Measurements from ENCODE around the gene EML1. TPM values are rescaled to one million over a fixed set of nuclear protein-coding genes. Genes with fewer than 3 reads are reported as not detected.

The EML1 gene
- total RNA-seq, 1 experiment from 2014 or later, result 7.2 TPM

- Mint-ChIP-seq H3K27me3 (ENCODE audit: insufficient read depth, unreplicated experiment) (peaks cover 4% of the 10 kb centered on the region), H3K4me3 (ENCODE audit: unreplicated experiment) (no peak overlapping the region), H3K36me3 (ENCODE audit: insufficient read depth, unreplicated experiment) (no peaks in the 10 kb centered on the region), H3K4me1 (ENCODE audit: low read depth, unreplicated experiment) (peaks cover 6% of the 10 kb centered on the region), H3K27ac (ENCODE audit: unreplicated experiment) (no peak overlapping the region), H3K9me3 (ENCODE audit: unreplicated experiment) (no peaks in the 10 kb centered on the region)
- Histone ChIP-seq H3K36me3 (ENCODE audit: control insufficient read depth, insufficient read depth, low read length) (no peaks in the 10 kb centered on the region), H3K27me3 (replicated peaks; ENCODE audit: control insufficient read depth, insufficient read depth, low read length) (no peaks in the 10 kb centered on the region), H3K4me1 (no peaks in the 10 kb centered on the region), H3K9me3 (no peaks in the 10 kb centered on the region), H3K4me3 (ENCODE audit: low read depth, low read length) (no peak overlapping the region)
- POLR2A ChIA-PET, result interaction anchor here (0.5 kb wide), 2 partner anchors 146 to 159 kb away, joined by 3 read pairs; partner anchors contain the start of gene CCDC85C
- TF ChIP-seq, protein P1, sequence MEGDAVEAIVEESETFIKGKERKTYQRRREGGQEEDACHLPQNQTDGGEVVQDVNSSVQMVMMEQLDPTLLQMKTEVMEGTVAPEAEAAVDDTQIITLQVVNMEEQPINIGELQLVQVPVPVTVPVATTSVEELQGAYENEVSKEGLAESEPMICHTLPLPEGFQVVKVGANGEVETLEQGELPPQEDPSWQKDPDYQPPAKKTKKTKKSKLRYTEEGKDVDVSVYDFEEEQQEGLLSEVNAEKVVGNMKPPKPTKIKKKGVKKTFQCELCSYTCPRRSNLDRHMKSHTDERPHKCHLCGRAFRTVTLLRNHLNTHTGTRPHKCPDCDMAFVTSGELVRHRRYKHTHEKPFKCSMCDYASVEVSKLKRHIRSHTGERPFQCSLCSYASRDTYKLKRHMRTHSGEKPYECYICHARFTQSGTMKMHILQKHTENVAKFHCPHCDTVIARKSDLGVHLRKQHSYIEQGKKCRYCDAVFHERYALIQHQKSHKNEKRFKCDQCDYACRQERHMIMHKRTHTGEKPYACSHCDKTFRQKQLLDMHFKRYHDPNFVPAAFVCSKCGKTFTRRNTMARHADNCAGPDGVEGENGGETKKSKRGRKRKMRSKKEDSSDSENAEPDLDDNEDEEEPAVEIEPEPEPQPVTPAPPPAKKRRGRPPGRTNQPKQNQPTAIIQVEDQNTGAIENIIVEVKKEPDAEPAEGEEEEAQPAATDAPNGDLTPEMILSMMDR (IDR thresholded peaks at IDR 0.05; ENCODE audit: insufficient read depth in 1 of 2, low read depth in 1 of 2, low read length in 1 of 2, severe bottlenecking in 1 of 2, unreplicated experiment in 1 of 2), result no peak
- intact Hi-C loops (cut with micrococcal nuclease; ENCODE audit: unreplicated experiment), result no loop called here
- CTCF ChIA-PET, result interaction anchor here (1.0 kb wide), 2 partner anchors 10 to 35 kb away, joined by 3 to 4 read pairs; no protein-coding TSS in a partner anchor
- no peak for DNase-seq
- no TSS peak for BruUV-seq (replicated peaks)
Measured at GRCh38 chr14:99749763-99750715, 43.2 kb upstream of the EML1 start.

DNA sequence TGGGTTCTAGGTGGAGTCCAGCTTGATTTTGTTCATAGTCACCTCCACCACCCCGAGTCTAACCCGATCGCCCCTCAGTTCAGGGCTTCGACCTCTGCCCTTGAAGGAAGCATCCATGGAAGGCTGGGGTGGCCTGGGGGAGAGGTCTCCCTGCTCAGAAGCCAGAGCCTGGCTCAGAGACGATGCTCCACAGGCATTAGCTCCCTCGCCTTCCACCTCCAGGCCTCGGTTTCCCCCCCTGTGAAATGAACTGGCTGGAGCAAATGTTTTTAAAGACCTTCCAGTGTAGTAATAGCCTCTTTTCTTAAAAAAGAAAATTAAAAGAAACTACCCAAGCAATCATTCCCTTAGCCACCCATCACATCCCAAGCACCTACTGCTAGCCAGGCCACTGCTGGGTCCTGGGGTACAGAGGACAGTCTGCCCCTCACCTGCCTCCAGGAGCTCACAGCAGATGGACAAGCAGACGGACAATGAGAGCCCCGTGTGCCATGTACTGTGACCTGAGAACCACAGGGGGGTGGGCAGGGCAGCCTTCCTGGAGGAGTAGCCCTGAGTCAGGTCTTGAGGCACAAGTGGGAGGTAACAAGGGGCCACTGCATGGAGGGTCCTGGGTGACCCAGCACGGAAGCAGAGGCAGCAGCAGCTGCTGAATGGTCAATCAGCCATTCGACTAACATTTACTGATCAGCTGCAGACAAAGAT is 42.3 kb upstream of the EML1 start:
- DNase-seq, result no peak
- no peaks in the 10 kb centered on the region for H3K4me1 ChIP-seq
- Mint-ChIP-seq H3K4me1 (ENCODE audit: low read depth, unreplicated experiment) (peaks cover 6% of the 10 kb centered on the region), H3K27ac (ENCODE audit: unreplicated experiment) (no peak overlapping the region), H3K4me3 (ENCODE audit: unreplicated experiment) (no peak overlapping the region), H3K36me3 (ENCODE audit: insufficient read depth, unreplicated experiment) (no peaks in the 10 kb centered on the region), H3K9me3 (ENCODE audit: unreplicated experiment) (no peaks in the 10 kb centered on the region), H3K27me3 (ENCODE audit: insufficient read depth, unreplicated experiment) (peaks cover 4% of the 10 kb centered on the region)
- ChIA-PET CTCF (interaction anchor here (0.5 to 1.0 kb wide), 2 partner anchors 11 to 132 kb away, joined by 3 to 4 read pairs; no protein-coding TSS in a partner anchor), POLR2A (interaction anchor here (0.5 kb wide), 1 partner anchor 159 kb away, joined by 3 read pairs; no protein-coding TSS in a partner anchor)
- H3K4me3 ChIP-seq (ENCODE audit: low read depth, low read length), result no peak overlapping the region
- no peaks in the 10 kb centered on the region for H3K36me3 ChIP-seq (ENCODE audit: control insufficient read depth, insufficient read depth, low read length)
- H3K27me3 ChIP-seq (replicated peaks; ENCODE audit: control insufficient read depth, insufficient read depth, low read length), result no peaks in the 10 kb centered on the region
- H3K9me3 ChIP-seq, result no peaks in the 10 kb centered on the region
- no TSS peak for BruUV-seq (replicated peaks)
- TF ChIP-seq, protein P1 (IDR thresholded peaks at IDR 0.05; ENCODE audit: insufficient read depth in 1 of 2, low read depth in 1 of 2, low read length in 1 of 2, severe bottlenecking in 1 of 2, unreplicated experiment in 1 of 2), result no peak
- intact Hi-C loops (cut with micrococcal nuclease; ENCODE audit: unreplicated experiment), result no loop called here
